Muscle of leg (tissue), 11 donors: ENCODE results near the gene DIS3L2. TPM values are rescaled to one million over a fixed set of nuclear protein-coding genes. Genes with fewer than 3 reads are reported as not detected.
"Not testable (repeated sequence)": the region's sequence is repeated elsewhere in the genome, so short reads cannot be mapped to it uniquely, and the experiment has no call there.

Source experiments
- DNase-seq: peaks from one replicate; pipeline ENCODE4 v3.0.0; 2013
- H3K27ac ChIP-seq: one replicate; pipeline ENCODE4 v1.5.1; 2013; ENCODE audit warnings: mild to moderate bottlenecking, low read length, control low read depth
- H3K27me3 ChIP-seq: one replicate; pipeline ENCODE4 v1.6.1; 2013; ENCODE audit warnings: low read length; ENCODE audit not compliant: control insufficient read depth, insufficient read depth
- H3K36me3 ChIP-seq: one replicate; pipeline ENCODE4 v1.6.1; 2013; ENCODE audit warnings: low read length; ENCODE audit not compliant: control insufficient read depth, insufficient read depth
- H3K4me1 ChIP-seq: one replicate; pipeline ENCODE4 v1.6.1; 2013; ENCODE audit warnings: low read length; ENCODE audit not compliant: control insufficient read depth, insufficient read depth
- H3K4me3 ChIP-seq: one replicate; pipeline ENCODE4 v1.5.1; 2013; ENCODE audit warnings: low read length, control low read depth
- H3K9me3 ChIP-seq: replicated peaks from 2 replicates; pipeline ENCODE4 v1.6.1; 2013; ENCODE audit warnings: low read depth, low read length; ENCODE audit not compliant: control insufficient read depth
- WGBS: methylation state at CpG from one replicate; pipeline ENCODE4 v1.1.5; 2013; ENCODE audit warnings: missing lambda C conversion rate; ENCODE audit not compliant: insufficient coverage; 5-methylcytosine and 5-hydroxymethylcytosine counted together
- polyA plus RNA-seq, 8 donors: library from polyadenylated mRNA; unstranded; fragments of 120-200 nt; gene quantifications; one replicate each; pipeline versions ENCODE4 v1.2.1 to v1.2.3, GENCODE V29; 2013; ENCODE audit warnings: inconsistent platforms in 1 of 8, low replicate concordance in 1 of 8; ENCODE audit not compliant: insufficient read length in 8 of 8, insufficient read depth in 1 of 8
- total RNA-seq: library from RNA; stranded (reverse); fragments of 120-200 nt; gene quantifications from one replicate; pipeline ENCODE4 v1.2.4, GENCODE V29; 2013

The DIS3L2 gene
- total and polyA plus RNA-seq, 9 donors, result 19.3 to 29.8 (median 24.3) TPM

DNA sequence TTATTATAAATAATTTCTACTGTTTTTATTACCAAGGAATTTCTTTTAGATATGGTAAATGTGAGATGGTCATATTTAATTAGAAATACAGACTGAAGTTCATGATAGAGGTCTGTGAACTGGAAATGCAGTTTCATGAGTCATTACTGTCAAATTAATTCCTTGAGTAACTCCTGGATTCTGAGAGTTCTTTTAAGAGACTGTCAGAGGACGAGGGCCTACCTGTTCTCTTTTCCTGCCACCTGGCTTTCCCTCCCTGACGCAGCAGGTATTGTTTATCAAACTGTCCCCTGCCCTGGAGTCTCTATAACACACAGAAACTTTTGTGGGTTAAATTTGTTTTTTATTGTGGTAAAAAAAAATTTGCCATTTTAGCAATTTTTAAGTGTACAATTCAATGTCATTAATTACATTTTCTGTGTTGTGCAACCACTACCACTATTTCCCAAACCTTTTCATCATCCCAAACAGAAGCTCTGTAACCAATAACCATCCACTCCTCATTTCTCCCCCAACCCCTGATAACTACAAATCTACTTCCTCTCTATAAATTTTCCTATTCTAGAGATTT lies 142.6 kb downstream of the DIS3L2 start:
- Histone ChIP-seq H3K9me3 (no peaks in the 10 kb centered on the region), H3K4me3 (no peak overlapping the region), H3K4me1 (no peaks in the 10 kb centered on the region), H3K27ac (no peak overlapping the region), H3K36me3 (peaks cover 6% of the 10 kb centered on the region), H3K27me3 (no peaks in the 10 kb centered on the region)
- WGBS, result no CpG with 5 or more reads among the region's 2 CpGs
- no peak for DNase-seq

DNA sequence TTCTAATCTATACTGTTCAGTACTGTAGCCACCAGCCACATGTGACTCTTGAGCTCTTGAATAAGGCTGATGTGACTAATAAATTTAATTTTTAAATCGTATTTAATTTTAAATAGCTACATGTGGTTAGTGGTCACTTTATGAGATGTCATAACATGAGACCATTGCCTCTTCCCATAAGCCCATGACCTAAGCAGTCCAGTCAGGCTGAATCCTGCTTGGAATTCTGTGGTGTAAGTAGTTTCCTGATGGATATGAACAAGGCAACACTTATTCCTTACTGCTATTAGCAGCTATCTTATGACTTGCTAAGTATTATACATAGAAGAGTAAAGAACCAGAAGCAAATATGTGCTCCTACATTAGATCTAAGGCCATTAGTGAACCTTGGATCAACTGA lies 150.0 kb downstream of the DIS3L2 start:
- no peaks in the 10 kb centered on the region for H3K4me1 ChIP-seq
- no peak for DNase-seq
- no peak overlapping the region for H3K4me3 ChIP-seq
- H3K27me3 ChIP-seq, result no peaks in the 10 kb centered on the region
- H3K9me3 ChIP-seq, result no peaks in the 10 kb centered on the region
- no peaks in the 10 kb centered on the region for H3K36me3 ChIP-seq
- no peak overlapping the region for H3K27ac ChIP-seq
- no CpG with 5 or more reads among the region's 1 CpG for WGBS

DNA sequence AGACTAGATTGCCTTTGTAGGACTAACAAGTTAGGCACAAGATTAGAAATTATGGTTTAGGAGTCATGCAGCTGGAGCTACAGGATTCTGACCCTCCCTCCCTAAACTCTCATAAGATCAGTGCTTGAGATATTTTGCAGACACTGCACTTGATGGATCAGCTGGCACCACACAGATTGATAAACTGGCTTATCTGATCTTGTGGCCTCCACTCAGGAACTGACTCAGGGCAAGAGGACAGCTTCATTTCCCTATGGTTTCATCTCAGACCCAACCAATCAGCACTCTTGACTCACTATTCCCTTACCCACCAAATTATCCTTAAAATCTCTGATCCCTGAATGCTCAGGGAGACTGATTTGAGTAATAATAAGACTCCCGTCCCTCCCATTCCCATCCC lies 152.3 kb downstream of the DIS3L2 start:
- no peaks in the 10 kb centered on the region for H3K9me3 ChIP-seq
- no peaks in the 10 kb centered on the region for H3K36me3 ChIP-seq
- DNase-seq, result no peak
- no peak overlapping the region for H3K27ac ChIP-seq
- no CpG with 5 or more reads among the region's 1 CpG for WGBS
- no peaks in the 10 kb centered on the region for H3K27me3 ChIP-seq
- H3K4me1 ChIP-seq, result no peaks in the 10 kb centered on the region
- H3K4me3 ChIP-seq, result no peak overlapping the region

DNA sequence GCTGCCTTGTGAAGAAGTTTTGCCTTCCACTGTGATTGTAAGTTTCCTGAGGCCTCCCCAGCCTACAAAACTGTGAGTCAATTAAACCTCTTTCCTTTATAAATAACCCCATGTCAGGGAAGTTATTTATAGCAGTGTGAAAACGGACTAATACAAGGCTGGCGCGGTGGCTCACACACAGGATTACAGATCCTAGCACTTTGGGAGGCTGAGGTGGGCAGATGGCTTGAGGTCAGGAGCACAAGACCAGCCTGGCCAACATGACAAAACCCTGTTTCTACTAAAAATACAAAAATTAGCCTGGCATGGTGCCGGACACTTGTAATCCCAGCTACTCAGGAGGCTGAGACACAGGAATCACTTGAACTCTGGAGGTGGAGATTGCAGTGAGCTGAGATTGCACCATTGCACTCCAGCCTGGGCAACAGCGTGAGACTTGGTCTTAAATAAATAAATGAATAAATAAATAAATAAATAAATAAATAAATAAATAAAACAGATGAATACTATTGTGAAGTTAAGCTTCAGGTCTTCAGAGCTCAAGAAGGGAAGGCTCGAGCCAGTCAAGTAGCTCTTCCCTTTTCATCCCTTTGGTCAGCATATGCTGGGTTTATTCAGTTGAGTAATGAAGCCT lies 154.3 kb downstream of the DIS3L2 start:
- not testable (repeated sequence) for H3K36me3 ChIP-seq, DNase-seq, H3K27ac ChIP-seq, H3K27me3 ChIP-seq, H3K4me1 ChIP-seq, H3K4me3 ChIP-seq, H3K9me3 ChIP-seq
- WGBS, result no CpG with 5 or more reads among the region's 6 CpGs

DNA sequence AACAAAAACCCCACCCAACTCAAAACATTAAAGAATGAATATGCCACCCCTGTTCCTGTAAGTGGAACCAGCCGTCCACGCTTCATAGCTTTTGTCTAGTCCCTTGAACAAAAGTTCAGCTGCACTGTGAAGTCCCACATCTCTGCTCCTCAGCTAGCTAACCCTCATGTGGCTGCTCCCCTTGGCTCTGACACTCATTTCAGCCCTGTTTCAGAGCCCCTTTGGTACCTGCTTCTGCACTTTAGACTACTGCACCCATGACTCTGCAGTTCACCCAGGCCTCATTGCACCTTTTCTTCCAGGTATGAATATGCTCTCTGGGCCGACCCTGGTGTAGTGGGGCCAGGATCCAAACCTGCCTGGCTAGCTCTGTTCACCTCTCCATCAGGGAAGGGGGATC lies 155.3 kb downstream of the DIS3L2 start:
- DNase-seq, result no peak
- Histone ChIP-seq H3K27me3 (no peaks in the 10 kb centered on the region), H3K27ac (no peak overlapping the region), H3K9me3 (no peaks in the 10 kb centered on the region), H3K36me3 (no peaks in the 10 kb centered on the region), H3K4me1 (no peaks in the 10 kb centered on the region), H3K4me3 (no peak overlapping the region)
- 81% methylated on average over 3 of the region's 3 CpGs for WGBS

DNA sequence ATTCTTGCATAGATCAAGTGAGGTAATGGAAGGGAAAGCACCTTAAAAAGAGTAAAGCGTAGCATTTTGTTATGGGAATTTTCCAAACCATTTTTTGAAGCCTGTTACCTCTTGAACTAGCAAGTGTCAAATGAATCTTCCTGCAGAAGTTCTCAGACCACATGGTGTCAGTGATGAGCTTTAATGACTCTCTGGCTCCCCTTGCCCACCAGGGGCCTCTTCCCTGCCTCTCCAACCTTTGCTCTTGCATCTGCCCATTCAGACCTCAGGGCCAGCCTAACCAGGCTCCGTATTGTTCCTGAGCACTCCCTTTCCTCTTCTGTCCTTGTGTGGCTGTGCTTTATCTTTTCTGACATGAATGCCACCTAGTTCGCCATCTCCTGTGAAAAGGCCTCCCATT lies 155.9 kb downstream of the DIS3L2 start:
- Histone ChIP-seq H3K4me3 (no peak overlapping the region), H3K9me3 (no peaks in the 10 kb centered on the region), H3K27ac (no peak overlapping the region), H3K36me3 (no peaks in the 10 kb centered on the region), H3K4me1 (no peaks in the 10 kb centered on the region), H3K27me3 (no peaks in the 10 kb centered on the region)
- no peak for DNase-seq
- 100% methylated on average over 1 of the region's 3 CpGs for WGBS

DNA sequence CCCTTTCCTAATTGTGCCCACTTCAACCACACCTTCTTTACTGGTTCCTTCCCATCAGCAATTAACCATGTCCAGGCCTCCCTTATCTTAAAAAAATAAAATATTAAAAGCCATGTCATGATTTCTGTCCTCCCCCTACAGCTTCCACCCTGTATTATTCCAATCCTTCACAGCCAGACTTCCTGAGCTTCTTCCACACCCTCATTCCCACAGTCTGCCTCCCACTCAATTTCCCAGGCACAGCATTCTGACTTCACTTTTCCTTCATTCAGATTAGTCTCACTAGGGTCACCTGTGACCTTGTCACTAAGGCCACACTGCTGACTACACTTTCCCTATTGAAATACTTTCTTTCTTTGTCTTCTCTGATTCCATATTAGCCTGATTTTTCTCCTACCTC lies 159.4 kb downstream of the DIS3L2 start:
- H3K9me3 ChIP-seq, result no peaks in the 10 kb centered on the region
- no peak overlapping the region for H3K27ac ChIP-seq
- H3K4me1 ChIP-seq, result no peaks in the 10 kb centered on the region
- no peak for DNase-seq
- no peak overlapping the region for H3K4me3 ChIP-seq
- no peaks in the 10 kb centered on the region for H3K27me3 ChIP-seq
- H3K36me3 ChIP-seq, result no peaks in the 10 kb centered on the region

DNA sequence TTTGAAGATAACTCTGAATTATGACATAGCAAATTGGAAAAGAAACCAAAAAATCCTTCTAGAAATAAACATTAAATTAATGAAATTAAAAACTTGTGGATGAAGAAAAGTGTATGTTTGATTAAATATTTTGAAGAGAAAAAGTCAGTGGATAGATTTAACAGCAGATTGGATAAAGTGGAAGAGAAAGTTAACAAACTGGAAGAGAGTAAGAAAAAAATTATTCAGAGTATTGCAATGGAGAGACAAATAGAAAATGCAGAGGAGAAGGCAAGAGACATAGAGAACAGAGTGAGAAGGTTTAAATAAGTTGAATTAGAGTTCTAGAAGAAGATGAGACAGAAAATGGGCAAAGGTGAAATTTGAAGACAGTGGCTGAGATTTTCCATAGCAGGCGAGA lies 162.8 kb downstream of the DIS3L2 start:
- H3K4me1 ChIP-seq, result no peaks in the 10 kb centered on the region
- H3K27me3 ChIP-seq, result no peaks in the 10 kb centered on the region
- no peaks in the 10 kb centered on the region for H3K36me3 ChIP-seq
- DNase-seq, result no peak
- no peaks in the 10 kb centered on the region for H3K9me3 ChIP-seq
- H3K4me3 ChIP-seq, result no peak overlapping the region
- WGBS, result no CpG with 5 or more reads among the region's 1 CpG
- H3K27ac ChIP-seq, result no peak overlapping the region

DNA sequence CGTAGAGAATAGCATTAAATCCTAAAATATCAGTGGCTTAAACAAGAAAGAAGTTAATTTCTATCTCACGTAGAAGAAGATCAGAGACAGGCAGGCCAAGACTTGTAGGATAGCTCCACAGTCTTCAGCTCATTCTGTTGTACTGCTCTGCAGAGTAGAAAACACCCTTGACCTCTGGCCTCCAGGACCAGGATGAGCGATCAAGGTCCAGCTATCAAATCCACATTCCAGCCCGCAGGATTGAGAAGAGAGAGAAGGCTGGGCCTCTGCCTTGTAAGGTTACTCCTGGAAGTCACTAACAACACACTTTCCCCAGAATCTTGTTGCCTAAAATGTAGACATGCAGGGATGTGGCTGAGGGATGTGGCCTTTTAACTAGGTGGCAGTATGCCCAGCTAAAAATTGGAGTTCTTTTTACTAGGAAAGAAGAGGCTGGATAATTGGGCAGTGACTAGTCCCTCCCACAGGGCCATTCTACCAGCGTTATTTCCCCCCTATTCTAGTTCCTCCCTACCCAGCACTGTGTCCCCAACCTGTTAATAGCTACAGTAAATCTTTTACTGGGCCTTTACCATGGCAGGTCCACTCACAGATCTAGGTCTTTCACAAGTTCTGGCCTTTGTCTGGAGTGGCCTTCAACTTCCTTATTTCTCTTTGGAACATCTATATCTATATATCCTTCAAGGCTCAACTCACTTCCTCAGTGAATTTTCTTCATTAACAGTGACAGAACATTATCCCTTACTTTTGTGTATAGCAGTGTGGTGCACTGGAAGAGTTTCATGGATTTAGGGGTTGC lies 165.0 kb downstream of the DIS3L2 start:
- Histone ChIP-seq H3K27ac (no peak overlapping the region), H3K27me3 (no peaks in the 10 kb centered on the region), H3K4me3 (no peak overlapping the region), H3K36me3 (peaks cover 5% of the 10 kb centered on the region), H3K9me3 (no peaks in the 10 kb centered on the region), H3K4me1 (no peaks in the 10 kb centered on the region)
- 43% methylated on average over 2 of the region's 5 CpGs for WGBS
- no peak for DNase-seq

DNA sequence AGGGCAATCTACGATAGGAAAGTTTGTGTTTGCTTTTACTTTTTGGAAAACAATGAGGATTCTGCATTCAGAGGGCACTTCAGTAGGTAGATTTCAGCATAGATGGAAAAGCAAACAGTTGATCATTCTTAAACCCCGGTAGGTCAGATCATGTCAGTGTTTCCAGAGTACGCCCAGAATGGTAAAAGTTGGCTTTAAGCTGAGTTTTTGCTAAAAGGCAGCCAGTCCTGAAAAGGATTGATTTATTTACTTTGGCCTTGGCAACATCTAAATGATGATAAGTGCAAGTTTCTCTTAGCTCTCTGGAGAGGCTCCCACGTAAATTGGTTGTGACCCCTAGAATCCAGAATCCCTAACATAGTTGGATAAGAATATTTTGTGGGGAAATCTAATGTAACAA lies 168.0 kb downstream of the DIS3L2 start:
- H3K36me3 ChIP-seq, result peaks cover 16% of the 10 kb centered on the region
- H3K4me1 ChIP-seq, result no peaks in the 10 kb centered on the region
- no peaks in the 10 kb centered on the region for H3K9me3 ChIP-seq
- H3K27me3 ChIP-seq, result no peaks in the 10 kb centered on the region
- WGBS, result 88% methylated on average over 2 of the region's 4 CpGs
- DNase-seq, result no peak
- no peak overlapping the region for H3K27ac ChIP-seq
- H3K4me3 ChIP-seq, result no peak overlapping the region
